ENCODE data around the gene NFATC1.

The NFATC1 gene

GRCh38 chr18:79377187-79377891 is 18.4 kb upstream of the NFATC1 start:
- no peak overlapping the region for H3K27ac ChIP-seq
- TF ChIP-seq ZFX (IDR thresholded peaks at IDR 0.05), result no peak
- no peak for TF ChIP-seq CTCF (conservative IDR thresholded peaks at IDR 0.05)

- H3K27ac ChIP-seq, result no peak overlapping the region
- TF ChIP-seq ZFX (IDR thresholded peaks at IDR 0.05) (no peak), CTCF (conservative IDR thresholded peaks at IDR 0.05) (peak; percentile 94)
Observed at GRCh38 chr18:79378536-79379250, 17.0 kb upstream of the NFATC1 start.

DNA sequence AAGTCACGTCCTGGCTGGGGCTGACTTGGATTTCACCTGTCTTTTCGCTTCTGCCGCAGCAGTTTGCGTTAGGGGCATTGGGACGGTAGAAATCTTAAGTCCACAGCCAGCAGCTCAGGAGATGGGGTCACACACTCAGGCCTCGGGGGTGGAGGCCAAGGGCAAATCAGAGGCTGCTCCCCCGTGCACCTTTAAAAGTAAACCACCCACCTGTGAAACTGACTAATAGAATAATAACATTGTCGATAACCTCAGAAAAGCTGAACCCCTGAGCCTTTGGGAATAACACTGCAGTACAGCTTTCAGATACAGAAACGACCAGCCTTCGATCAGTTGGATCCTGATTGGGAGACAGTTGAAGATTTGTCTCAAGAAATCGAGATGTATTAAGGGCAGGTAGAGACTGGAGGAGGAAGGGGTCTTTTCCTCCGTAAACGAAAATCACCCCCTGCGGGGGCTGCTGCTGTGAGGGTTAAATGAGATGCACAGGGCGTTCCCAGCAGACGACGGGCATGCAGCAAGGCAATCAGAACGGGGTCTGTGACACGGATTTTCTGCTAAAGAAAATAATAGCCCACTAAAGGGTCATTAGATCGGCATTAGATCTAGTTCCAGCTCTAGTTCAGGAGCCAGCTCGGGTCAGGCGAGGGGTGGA is 16.4 kb upstream of the NFATC1 start:
- TF ChIP-seq ZFX (IDR thresholded peaks at IDR 0.05), result no peak
- TF ChIP-seq CTCF (conservative IDR thresholded peaks at IDR 0.05), result peak; percentile 68
- H3K27ac ChIP-seq, result no peak overlapping the region

DNA sequence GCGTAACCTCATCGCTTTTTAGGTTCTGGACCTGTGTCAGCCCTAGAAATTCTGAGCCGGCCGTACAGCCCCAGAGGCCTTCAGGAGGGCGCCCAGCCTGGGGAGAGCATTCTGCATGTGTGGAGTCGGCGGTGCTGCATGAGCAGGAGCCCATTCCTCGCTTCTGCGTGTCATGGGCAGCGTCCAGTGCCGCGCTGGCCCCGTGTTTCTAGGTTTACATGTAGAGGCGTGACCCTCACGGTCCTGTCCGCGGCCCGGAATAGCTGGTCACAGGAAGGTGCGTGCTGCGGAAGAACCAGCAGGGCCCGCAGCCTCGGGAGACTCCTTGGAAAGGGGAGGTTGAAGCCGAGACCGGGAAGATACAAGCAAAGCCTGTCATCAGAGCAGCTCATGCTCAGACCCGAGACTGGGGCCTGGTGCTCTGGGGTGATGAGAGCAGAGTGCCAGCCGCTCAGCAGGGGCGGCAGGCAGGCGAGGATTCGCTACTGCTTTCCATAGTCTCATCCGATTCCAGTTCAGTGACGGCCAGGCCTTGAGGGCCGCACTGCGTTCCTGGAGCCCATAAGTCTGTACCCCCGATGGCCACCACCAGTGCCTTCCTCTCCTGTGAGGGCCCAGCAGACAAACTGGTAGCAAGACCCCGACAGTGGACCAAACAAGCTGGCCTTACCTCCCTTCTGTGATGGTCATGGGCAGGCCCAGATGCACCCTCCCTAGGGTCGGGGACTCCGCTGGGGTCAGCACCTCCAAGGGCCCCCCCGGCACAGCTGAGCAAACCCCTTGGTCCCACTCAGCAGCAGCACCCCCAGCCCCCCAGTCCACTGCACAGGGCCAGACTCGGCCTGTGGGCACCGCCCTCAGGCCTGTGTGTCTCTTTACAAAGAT is 15.6 kb upstream of the NFATC1 start:
- H3K27ac ChIP-seq, result no peak overlapping the region
- TF ChIP-seq ZFX (IDR thresholded peaks at IDR 0.05) (no peak), CTCF (conservative IDR thresholded peaks at IDR 0.05) (no peak)

DNA sequence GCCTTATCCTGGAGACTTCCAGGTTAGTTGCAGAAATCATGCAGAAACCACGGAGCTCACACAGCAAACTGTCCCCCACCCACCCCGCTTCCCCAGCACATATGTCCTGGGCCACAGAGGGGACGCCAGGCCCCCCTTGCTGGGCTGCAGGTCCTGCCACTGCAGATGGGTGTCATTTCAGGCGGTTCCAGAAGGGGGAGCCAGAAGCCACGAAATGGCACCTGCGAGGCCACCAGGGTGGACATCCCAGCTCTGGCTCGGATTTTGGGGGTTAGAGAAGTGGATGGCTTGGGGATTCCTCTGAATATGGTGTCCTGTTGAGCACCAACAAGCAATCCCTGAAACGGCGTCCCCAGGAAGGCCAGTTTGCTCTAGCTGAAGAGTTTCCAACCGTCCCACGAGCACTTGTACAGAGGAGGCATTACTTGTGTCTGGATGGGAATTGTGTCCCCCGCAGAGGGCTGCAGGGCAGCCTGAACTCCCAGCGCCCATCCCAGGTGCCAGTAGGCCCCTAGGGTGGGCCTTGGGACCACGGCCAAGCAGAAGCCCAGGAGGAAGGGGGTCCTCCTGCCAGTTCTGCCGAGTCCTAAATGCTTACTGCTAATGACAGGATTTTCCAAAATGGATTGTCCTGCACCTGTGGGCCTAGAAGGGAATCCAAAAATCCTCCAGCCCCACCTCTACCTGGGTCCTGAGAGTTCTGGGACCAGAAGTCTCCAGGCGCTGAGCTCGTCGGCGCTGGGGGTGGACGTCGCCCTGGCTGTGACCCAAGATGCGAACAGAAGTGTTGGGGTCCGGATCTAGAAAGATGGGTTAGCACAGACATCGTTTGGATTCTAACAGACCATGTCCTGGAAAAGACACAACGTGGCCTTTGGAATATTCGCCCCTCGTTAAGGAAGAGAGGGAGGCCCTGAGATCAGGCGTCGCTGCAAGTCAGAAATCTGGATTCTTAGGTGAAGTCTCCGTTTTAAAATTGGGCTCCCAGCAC is 14.6 kb upstream of the NFATC1 start:
- TF ChIP-seq ZFX (IDR thresholded peaks at IDR 0.05) (no peak), CTCF (conservative IDR thresholded peaks at IDR 0.05) (peak; percentile 84)

GRCh38 chr18:79381811-79382311 is 13.9 kb upstream of the NFATC1 start:
- H3K27ac ChIP-seq, result no peak overlapping the region
- TF ChIP-seq CTCF (conservative IDR thresholded peaks at IDR 0.05) (no peak), ZFX (IDR thresholded peaks at IDR 0.05) (no peak)

More for the DNA sequence above, 14.6 kb upstream of the NFATC1 start:
- H3K27ac ChIP-seq, result no peak overlapping the region

Measured in C4-2B (cell line).